Neural progenitor cell (in vitro differentiated cells): ENCODE measurements around the gene KLK6. TPM values are rescaled to one million over a fixed set of nuclear protein-coding genes. Genes with fewer than 3 reads are reported as not detected.

Experiments
- DNase-seq: peaks from one replicate; pipeline ENCODE4 v3.0.0-alpha.2; 2016; ENCODE audit warnings: low spot score
- H2AFZ ChIP-seq: fragments of 200-600 bp; sonication (generic); replicated peaks from 2 replicates; pipeline ENCODE4 v1.6.1; 2016; ENCODE audit warnings: antibody characterized with exemption
- H3F3A ChIP-seq: fragments of 200-600 bp; sonication (generic); 2 replicates; pipeline ENCODE4 v1.6.1; 2016; ENCODE audit warnings: antibody characterized with exemption, low read depth
- H3K27ac ChIP-seq: fragments of 200-600 bp; sonication (generic); 2 replicates; pipeline ENCODE4 v1.5.1; 2016; ENCODE audit warnings: mild to moderate bottlenecking
- H3K27me3 ChIP-seq: fragments of 200-600 bp; sonication (generic); 2 replicates; pipeline ENCODE4 v1.6.1; 2016; ENCODE audit warnings: mild to moderate bottlenecking, moderate library complexity
- H3K36me3 ChIP-seq: fragments of 200-600 bp; sonication (generic); 2 replicates; pipeline ENCODE4 v1.5.1; 2016
- H3K4me1 ChIP-seq: fragments of 200-600 bp; sonication (generic); 2 replicates; pipeline ENCODE4 v1.6.1; 2016; ENCODE audit warnings: mixed run types
- H3K4me2 ChIP-seq: fragments of 200-600 bp; sonication (generic); 2 replicates; pipeline ENCODE4 v1.6.1; 2016
- H3K4me3 ChIP-seq: fragments of 200-600 bp; sonication (generic); 2 replicates; pipeline ENCODE4 v1.5.1; 2016
- H3K79me2 ChIP-seq: fragments of 200-600 bp; sonication (generic); 2 replicates; pipeline ENCODE4 v1.6.1; 2016; ENCODE audit warnings: low read depth
- H3K9ac ChIP-seq: fragments of 200-600 bp; sonication (generic); 2 replicates; pipeline ENCODE4 v1.6.1; 2016
- H3K9me3 ChIP-seq: fragments of 200-600 bp; sonication (generic); 2 replicates; pipeline ENCODE4 v1.5.1; 2016; ENCODE audit warnings: low read depth
- H4K20me1 ChIP-seq: fragments of 200-600 bp; sonication (generic); 2 replicates; pipeline ENCODE4 v1.6.1; 2016; ENCODE audit warnings: low read depth
- H3K27ac Mint-ChIP-seq: 3 replicates; pipeline ENCODE4 v1.8.0; 2021; ENCODE audit warnings: mixed read lengths
- H3K27me3 Mint-ChIP-seq: 2 replicates; pipeline ENCODE4 v1.8.0; 2022; ENCODE audit warnings: low read depth, mild to moderate bottlenecking, inconsistent platforms, moderate library complexity, mixed read lengths; ENCODE audit not compliant: insufficient read depth
- H3K36me3 Mint-ChIP-seq: 3 replicates; pipeline ENCODE4 v1.8.0; 2021; ENCODE audit warnings: mixed read lengths
- H3K4me1 Mint-ChIP-seq: 3 replicates; pipeline ENCODE4 v1.8.0; 2021; ENCODE audit warnings: mixed read lengths
- H3K4me3 Mint-ChIP-seq: 3 replicates; pipeline ENCODE4 v1.8.0; 2021; ENCODE audit warnings: mild to moderate bottlenecking, moderate library complexity, mixed read lengths
- H3K9me3 Mint-ChIP-seq: 3 replicates; pipeline ENCODE4 v1.8.0; 2020; ENCODE audit warnings: mixed read lengths
- CTCF ChIP-seq: fragments of 200-600 bp; sonication (generic); IDR thresholded peaks from 2 replicates; pipeline ENCODE4 v1.5.1; 2017; ENCODE audit warnings: antibody characterized with exemption, mild to moderate bottlenecking
- EZH2 ChIP-seq: fragments of 200-600 bp; sonication (generic); IDR thresholded peaks from 2 replicates; pipeline ENCODE4 v1.6.1; 2017; ENCODE audit warnings: antibody characterized with exemption, mild to moderate bottlenecking, moderate library complexity
- EZH2phosphoT487 ChIP-seq: fragments of 200-600 bp; sonication (generic); IDR thresholded peaks from 2 replicates; pipeline ENCODE4 v1.6.1; 2017; ENCODE audit warnings: antibody characterized with exemption
- total RNA-seq: library from RNA; depleted of rRNA; stranded (reverse); fragments of >200 nt; gene quantifications from 2 replicates; pipeline ENCODE4 v1.2.3, GENCODE V29; 2015; ENCODE audit warnings: low replicate concordance

Gene KLK6
- total RNA-seq, 1 donor from 2014 or later, result not detected

GRCh38 chr19:50921426-50922316 lies 47.7 kb downstream of the KLK6 start:
- Histone ChIP-seq H3K4me3 (no peak overlapping the region), H3K27ac (no peak overlapping the region), H3K9ac (no peak overlapping the region), H3K79me2 (no peaks in the 10 kb centered on the region), H3K4me1 (no peaks in the 10 kb centered on the region), H4K20me1 (no peaks in the 10 kb centered on the region), H3K9me3 (no peaks in the 10 kb centered on the region), H3F3A (no peaks in the 10 kb centered on the region), H3K27me3 (peaks cover 83% of the 10 kb centered on the region), H2AFZ (no peak overlapping the region), H3K4me2 (no peak overlapping the region), H3K36me3 (no peaks in the 10 kb centered on the region)
- Mint-ChIP-seq H3K4me1 (peaks cover 8% of the 10 kb centered on the region), H3K4me3 (no peak overlapping the region), H3K27ac (no peak overlapping the region), H3K9me3 (no peaks in the 10 kb centered on the region), H3K27me3 (peaks cover 23% of the 10 kb centered on the region), H3K36me3 (no peaks in the 10 kb centered on the region)
- DNase-seq, result peak; percentile 34
- no peak for TF ChIP-seq EZH2

- Mint-ChIP-seq H3K36me3 (no peaks in the 10 kb centered on the region), H3K4me3 (no peak overlapping the region), H3K27me3 (peaks cover 29% of the 10 kb centered on the region), H3K9me3 (no peaks in the 10 kb centered on the region), H3K27ac (no peak overlapping the region), H3K4me1 (no peaks in the 10 kb centered on the region)
- H3F3A ChIP-seq, result no peaks in the 10 kb centered on the region
- TF ChIP-seq EZH2, result no peak
- TF ChIP-seq EZH2phosphoT487, result no peak
- no peak for TF ChIP-seq CTCF
- H3K4me2 ChIP-seq, result no peak overlapping the region
- H3K79me2 ChIP-seq, result no peaks in the 10 kb centered on the region
- H3K4me3 ChIP-seq, result no peak overlapping the region
- peaks cover 90% of the 10 kb centered on the region for H3K27me3 ChIP-seq
- DNase-seq, result no peak
- no peak overlapping the region for H2AFZ ChIP-seq
- H3K9me3 ChIP-seq, result no peaks in the 10 kb centered on the region
- H3K4me1 ChIP-seq, result no peaks in the 10 kb centered on the region
- no peak overlapping the region for H3K27ac ChIP-seq
- H4K20me1 ChIP-seq, result no peaks in the 10 kb centered on the region
- H3K9ac ChIP-seq, result no peak overlapping the region
- H3K36me3 ChIP-seq, result no peaks in the 10 kb centered on the region
Observed at GRCh38 chr19:50916069-50916468, 53.3 kb downstream of the KLK6 start.

- H3K9me3 ChIP-seq, result no peaks in the 10 kb centered on the region
- no peaks in the 10 kb centered on the region for H3K9me3 Mint-ChIP-seq
- no peak overlapping the region for H3K4me3 ChIP-seq
- no peak for TF ChIP-seq EZH2phosphoT487
- TF ChIP-seq CTCF, result no peak
- no peak for TF ChIP-seq EZH2
- H3K27me3 Mint-ChIP-seq, result peaks cover 37% of the 10 kb centered on the region
- H2AFZ ChIP-seq, result no peak overlapping the region
- H3K27ac Mint-ChIP-seq, result no peak overlapping the region
- H3K4me1 Mint-ChIP-seq, result no peaks in the 10 kb centered on the region
- no peak overlapping the region for H3K9ac ChIP-seq
- H3K79me2 ChIP-seq, result no peaks in the 10 kb centered on the region
- no peaks in the 10 kb centered on the region for H3F3A ChIP-seq
- peaks cover 93% of the 10 kb centered on the region for H3K27me3 ChIP-seq
- H3K36me3 Mint-ChIP-seq, result no peaks in the 10 kb centered on the region
- no peak overlapping the region for H3K4me2 ChIP-seq
- no peak overlapping the region for H3K4me3 Mint-ChIP-seq
- H4K20me1 ChIP-seq, result no peaks in the 10 kb centered on the region
- H3K36me3 ChIP-seq, result no peaks in the 10 kb centered on the region
- no peak overlapping the region for H3K27ac ChIP-seq
- DNase-seq, result no peak
- no peaks in the 10 kb centered on the region for H3K4me1 ChIP-seq
Observed at GRCh38 chr19:50912727-50913716, 56.4 kb downstream of the KLK6 start.
